AG04450 (cell line): ENCODE measurements around the gene C1orf174. TPM values are rescaled to one million over a fixed set of nuclear protein-coding genes. Genes with fewer than 3 reads are reported as not detected.

Experiments
- CTCF ChIA-PET: fragments of 300-600, 350-600 bp; formaldehyde crosslinking; extraction: SDS; loops from one replicate; lab custom pipeline; 2022; ENCODE audit warnings: antibody characterized with exemption, inconsistent platforms; lab: Charles Lee
- POLR2A ChIA-PET: fragments of 350-600 bp; formaldehyde crosslinking; extraction: SDS; loops from one replicate; lab custom pipeline; 2021; ENCODE audit warnings: antibody characterized with exemption, inconsistent platforms; lab: Yijun Ruan, JAX
- DNase-seq: peaks from one replicate; pipeline ENCODE4 v3.0.0-alpha.2; 2011; ENCODE audit warnings: low read depth, low spot score
- H3K27ac ChIP-seq: one replicate; pipeline ENCODE4 v1.5.1; 2012; ENCODE audit warnings: low read depth, low read length, control low read depth
- H3K27me3 ChIP-seq: one replicate; pipeline ENCODE4 v1.6.0; 2012; ENCODE audit warnings: low read length; ENCODE audit not compliant: control insufficient read depth, insufficient read depth
- H3K4me3 ChIP-seq: 2 replicates; pipeline ENCODE4 v1.5.1; 2011; ENCODE audit warnings: mild to moderate bottlenecking, low read depth, low read length, control low read depth
- H3K9me3 ChIP-seq: 2 replicates; pipeline ENCODE4 v1.5.1; 2012; ENCODE audit warnings: low read length; ENCODE audit not compliant: control insufficient read depth, insufficient read depth
- CTCF ChIP-seq: IDR thresholded peaks from 2 replicates; pipeline ENCODE4 v1.5.1; 2011; ENCODE audit warnings: low read depth, low read length, control low read depth, inconsistent platforms
- polyA plus RNA-seq: library from polyadenylated mRNA; depleted of rRNA; stranded (reverse); fragments of >200 nt; gene quantifications from 2 replicates; pipeline ENCODE4 v1.2.3, GENCODE V29; 2011

The C1orf174 gene
- polyA plus RNA-seq, 1 experiment: 20.7 TPM

GRCh38 chr1:3899754-3900149 lies 320 bp downstream of the C1orf174 start:
- POLR2A ChIA-PET: interaction anchor here (0.8 to 1.7 kb wide), 2 partner anchors 41 to 103 kb away, joined by 4 to 6 read pairs; partner anchors contain the start of gene LRRC47
- CTCF ChIA-PET: no interaction called here
- H3K9me3 ChIP-seq: peaks cover 8% of the 10 kb centered on the region
- H3K4me3 ChIP-seq: peak overlapping the region; percentile 97
- H3K27me3 ChIP-seq: no peaks in the 10 kb centered on the region
- DNase-seq: no peak
- TF ChIP-seq CTCF: peak; percentile 16; the same call in 1 of the 2 replicates
- peak overlapping the region; percentile 21 for H3K27ac ChIP-seq

- no peak for DNase-seq
- TF ChIP-seq CTCF: no peak
- Histone ChIP-seq H3K27me3 (no peaks in the 10 kb centered on the region), H3K27ac (peak overlapping the region; percentile 21), H3K4me3 (peak overlapping the region; percentile 97), H3K9me3 (peaks cover 8% of the 10 kb centered on the region)
- POLR2A ChIA-PET: interaction anchor here (1.7 kb wide), 1 partner anchor 40 kb away, joined by 4 read pairs; no protein-coding TSS in a partner anchor
- CTCF ChIA-PET: no interaction called here
Observed at GRCh38 chr1:3898994-3899753, 898 bp downstream of the C1orf174 start.

GRCh38 chr1:3898475-3898735 lies 1.7 kb downstream of the C1orf174 start:
- ChIA-PET POLR2A (no interaction called here), CTCF (no interaction called here)
- Histone ChIP-seq H3K9me3 (peaks cover 8% of the 10 kb centered on the region), H3K27ac (no peak overlapping the region), H3K4me3 (no peak overlapping the region; the same call in 1 of the 2 replicates), H3K27me3 (no peaks in the 10 kb centered on the region)
- DNase-seq: no peak
- TF ChIP-seq CTCF: no peak

GRCh38 chr1:3896396-3897000 lies 3.6 kb downstream of the C1orf174 start:
- DNase-seq: no peak
- ChIA-PET CTCF (no interaction called here), POLR2A (no interaction called here)
- Histone ChIP-seq H3K27ac (peak overlapping the region; percentile 11), H3K4me3 (no peak overlapping the region), H3K9me3 (peaks cover 8% of the 10 kb centered on the region), H3K27me3 (no peaks in the 10 kb centered on the region)
- TF ChIP-seq CTCF: no peak

- no peak overlapping the region for H3K27ac ChIP-seq
- POLR2A ChIA-PET: interaction anchor here (0.6 kb wide), 1 partner anchor 85 kb away, joined by 3 read pairs; no protein-coding TSS in a partner anchor
- no peak for TF ChIP-seq CTCF
Observed at GRCh38 chr1:3895951-3896325, 4.1 kb downstream of the C1orf174 start.

More at GRCh38 chr1:3895951-3896325, 4.1 kb downstream of the C1orf174 start:
- DNase-seq: no peak
- Histone ChIP-seq H3K4me3 (no peak overlapping the region), H3K27me3 (no peaks in the 10 kb centered on the region), H3K9me3 (peaks cover 8% of the 10 kb centered on the region)
- CTCF ChIA-PET: no interaction called here
